K562 (cell line): ENCODE data around the gene SLC66A2.

ENCODE experiments used
- EZH2 ChIP-seq: IDR thresholded peaks from 2 replicates; pipeline ENCODE4 v1.6.1; 2012; ENCODE audit warnings: low read depth, mild to moderate bottlenecking, inconsistent platforms, low read length, borderline replicate concordance
- PHB2 ChIP-seq: fragments of 450-650 bp; IDR thresholded peaks from 2 replicates; pipeline ENCODE4 v1.6.1; 2017; ENCODE audit warnings: low read depth
- TF ChIP-seq, protein P1 (sequence below): fragments of 250-450 bp; sonication (Bioruptor Pico); IDR thresholded peaks from 2 replicates; pipeline ENCODE4 v1.9.0; 2021; ENCODE audit warnings: mild to moderate bottlenecking, inconsistent platforms

DNA sequence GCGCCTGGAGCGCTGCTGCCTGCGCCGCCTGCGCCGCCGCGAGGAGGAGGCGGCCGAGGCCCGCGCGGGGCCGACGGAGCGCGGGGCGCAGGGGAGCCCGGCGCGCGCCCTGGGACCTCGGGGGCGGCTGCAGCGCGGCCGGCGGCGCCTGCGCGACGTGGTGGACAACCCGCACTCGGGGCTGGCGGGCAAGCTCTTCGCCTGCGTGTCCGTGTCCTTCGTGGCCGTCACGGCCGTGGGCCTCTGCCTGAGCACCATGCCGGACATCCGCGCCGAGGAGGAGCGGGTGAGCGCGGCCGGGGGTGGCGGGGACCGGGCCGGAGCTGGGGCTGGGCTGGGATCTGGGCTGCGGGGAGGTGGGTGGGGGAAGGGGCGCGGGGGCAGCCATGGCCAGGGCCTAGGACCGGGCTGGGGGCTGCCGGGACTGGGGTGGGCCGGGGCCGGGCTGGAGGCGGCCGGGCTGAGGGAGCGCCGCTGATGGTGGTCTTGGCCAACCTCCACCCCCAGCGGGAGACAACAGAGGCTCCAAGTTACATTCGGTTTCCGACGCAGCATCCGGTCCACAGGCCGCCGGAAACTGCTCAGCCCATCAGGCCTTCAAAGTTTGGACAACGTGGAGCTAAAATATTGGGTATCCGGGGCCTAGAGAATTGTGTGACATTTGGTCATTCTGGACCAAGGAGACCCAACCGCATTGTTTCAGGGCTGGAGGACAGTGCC lies 87.3 kb downstream of the SLC66A2 start:
- TF ChIP-seq PHB2: no peak
- TF ChIP-seq EZH2: no peak
- TF ChIP-seq, protein P1, sequence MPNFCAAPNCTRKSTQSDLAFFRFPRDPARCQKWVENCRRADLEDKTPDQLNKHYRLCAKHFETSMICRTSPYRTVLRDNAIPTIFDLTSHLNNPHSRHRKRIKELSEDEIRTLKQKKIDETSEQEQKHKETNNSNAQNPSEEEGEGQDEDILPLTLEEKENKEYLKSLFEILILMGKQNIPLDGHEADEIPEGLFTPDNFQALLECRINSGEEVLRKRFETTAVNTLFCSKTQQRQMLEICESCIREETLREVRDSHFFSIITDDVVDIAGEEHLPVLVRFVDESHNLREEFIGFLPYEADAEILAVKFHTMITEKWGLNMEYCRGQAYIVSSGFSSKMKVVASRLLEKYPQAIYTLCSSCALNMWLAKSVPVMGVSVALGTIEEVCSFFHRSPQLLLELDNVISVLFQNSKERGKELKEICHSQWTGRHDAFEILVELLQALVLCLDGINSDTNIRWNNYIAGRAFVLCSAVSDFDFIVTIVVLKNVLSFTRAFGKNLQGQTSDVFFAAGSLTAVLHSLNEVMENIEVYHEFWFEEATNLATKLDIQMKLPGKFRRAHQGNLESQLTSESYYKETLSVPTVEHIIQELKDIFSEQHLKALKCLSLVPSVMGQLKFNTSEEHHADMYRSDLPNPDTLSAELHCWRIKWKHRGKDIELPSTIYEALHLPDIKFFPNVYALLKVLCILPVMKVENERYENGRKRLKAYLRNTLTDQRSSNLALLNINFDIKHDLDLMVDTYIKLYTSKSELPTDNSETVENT (CRISPR knock-in tag): no peak
